HepG2 (cell line): ENCODE data around the gene DFFA. TPM values are rescaled to one million over a fixed set of nuclear protein-coding genes. Genes with fewer than 3 reads are reported as not detected.

Experiments
- ATAC-seq: fragments of 200-7000 bp; cut with Tn5 transposase; 3 replicates; pipeline ENCODE4 v1.9.1; 2020; ENCODE audit warnings: mild to moderate bottlenecking, moderate library complexity
- BruUV-seq: library from RNA; stranded (reverse); fragments of 400-500 nt; replicated peaks from 2 replicates; lab custom pipeline; 2021; lab: Mats Ljungman, UMichigan
- CTCF ChIA-PET: fragments of 300-600 bp; formaldehyde crosslinking; extraction: SDS; loops from one replicate; lab custom pipeline; 2021; ENCODE audit warnings: low total read pairs, inconsistent platforms, low intra/inter-chr PET ratio; lab: Yijun Ruan, JAX
- POLR2A ChIA-PET: fragments of 350-600 bp; sonication (Branson Sonifier 250); formaldehyde crosslinking; loops from one replicate; lab custom pipeline; 2020; ENCODE audit warnings: antibody characterized with exemption, inconsistent platforms; lab: Yijun Ruan, JAX
- DNase-seq: peaks from one replicate; pipeline ENCODE4 v3.0.0-alpha.2; 2015; ENCODE audit warnings: low spot score
- FAIRE-seq: peaks from 3 replicates; lab custom pipeline; 2011; peaks lifted over from hg19 to GRCh38; lab: Jason Lieb, UNC
- H2AFZ ChIP-seq: one replicate; pipeline ENCODE4 v1.6.1; 2011; ENCODE audit warnings: low read length, inconsistent platforms
- H3K27ac ChIP-seq: fragments of 300-600 bp; 3 replicates; pipeline ENCODE4 v1.8.0; 2011; ENCODE audit warnings: mixed run types, mild to moderate bottlenecking, mixed read lengths, low read length, inconsistent platforms; ENCODE audit not compliant: insufficient read depth; ENCODE audit errors: extremely low read length
- H3K27me3 ChIP-seq, 2 experiments: fragments of 200-600 bp in 1 of 2; 2 replicates in 1 of 2; 3 replicates in 1 of 2; pipeline versions ENCODE4 v1.6.0 to v1.8.0; 2011; ENCODE audit warnings: low read length in 2 of 2, mild to moderate bottlenecking in 2 of 2, moderate library complexity in 2 of 2, inconsistent platforms in 1 of 2; ENCODE audit not compliant: insufficient read depth in 2 of 2, control insufficient read depth in 1 of 2
- H3K36me3 ChIP-seq, 2 experiments: fragments of 200-600 bp in 1 of 2; replicated peaks in 1 of 2; 2 replicates in 1 of 2; 3 replicates in 1 of 2; pipeline versions ENCODE4 v1.5.1 to v1.8.0; 2011; ENCODE audit warnings: low read length in 2 of 2, inconsistent platforms in 1 of 2; ENCODE audit not compliant: insufficient read depth in 2 of 2, control insufficient read depth in 1 of 2
- H3K4me1 ChIP-seq: 2 replicates; pipeline ENCODE4 v1.5.1; 2012; ENCODE audit warnings: low read length, inconsistent platforms; ENCODE audit not compliant: insufficient read depth
- H3K4me2 ChIP-seq: 2 replicates; pipeline ENCODE4 v1.6.0; 2011; ENCODE audit warnings: low read depth, low read length, inconsistent platforms
- H3K4me3 ChIP-seq, 3 experiments: fragments of 200-600 bp in 1 of 3; sonication (generic), shearing (Covaris generic) in 1 of 3; replicated peaks in 1 of 3; 2 replicates each; pipeline ENCODE4 v1.5.1; 2011 to 2016; ENCODE audit warnings: low read length in 3 of 3, inconsistent platforms in 2 of 3, low read depth in 2 of 3, mild to moderate bottlenecking in 2 of 3, control low read depth in 1 of 3, mixed read lengths in 1 of 3; ENCODE audit not compliant: insufficient read depth in 1 of 3
- H3K79me2 ChIP-seq: one replicate; pipeline ENCODE4 v1.6.1; 2011; ENCODE audit warnings: low read length, inconsistent platforms; ENCODE audit not compliant: insufficient read depth
- H3K9ac ChIP-seq: 2 replicates; pipeline ENCODE4 v1.6.0; 2011; ENCODE audit warnings: mild to moderate bottlenecking, low read depth, low read length, inconsistent platforms; ENCODE audit not compliant: insufficient read depth
- H3K9me3 ChIP-seq: 2 replicates; pipeline ENCODE4 v1.5.1; 2012; ENCODE audit warnings: mild to moderate bottlenecking, low read length
- H4K20me1 ChIP-seq: 2 replicates; pipeline ENCODE4 v1.6.0; 2011; ENCODE audit warnings: inconsistent platforms, mild to moderate bottlenecking, low read length, moderate library complexity; ENCODE audit not compliant: insufficient read depth
- JUNB ChIP-seq: sonication (generic); formaldehyde crosslinking; IDR thresholded peaks from 2 replicates; pipeline ENCODE4 v1.8.0; 2022; ENCODE audit warnings: missing genetic modification reagents, mild to moderate bottlenecking, borderline replicate concordance
- SP2 ChIP-seq: sonication (generic); formaldehyde crosslinking; IDR thresholded peaks from 2 replicates; pipeline ENCODE4 v1.5.1; 2020; ENCODE audit warnings: mild to moderate bottlenecking, missing genetic modification reagents
- STAT5B ChIP-seq: sonication (generic); formaldehyde crosslinking; IDR thresholded peaks from 2 replicates; pipeline ENCODE4 v1.4.0; 2020; ENCODE audit warnings: missing genetic modification reagents
- TGIF2 ChIP-seq: IDR thresholded peaks from 2 replicates; pipeline ENCODE4 v1.6.1; 2016; ENCODE audit warnings: control low read depth, missing compliant biosample characterization
- ZNF292 ChIP-seq: sonication (generic); formaldehyde crosslinking; IDR thresholded peaks from 2 replicates; pipeline ENCODE4 v1.8.1; 2022; ENCODE audit warnings: mild to moderate bottlenecking, low read depth, missing genetic modification reagents, borderline replicate concordance
- ZNF598 ChIP-seq: sonication (generic); formaldehyde crosslinking; IDR thresholded peaks from 2 replicates; pipeline ENCODE4 v1.5.1; 2020; ENCODE audit warnings: mild to moderate bottlenecking, missing genetic modification reagents, borderline replicate concordance
- ZNF644 ChIP-seq: IDR thresholded peaks from 2 replicates; pipeline ENCODE4 v1.6.1; 2016; ENCODE audit warnings: low read depth
- WGBS: methylation state at CpG from one replicate; pipeline ENCODE4 v1.1.6; 2017; ENCODE audit warnings: low lambda C conversion rate; 5-methylcytosine and 5-hydroxymethylcytosine counted together
- in situ Hi-C: cut with HindIII; loops from 2 replicates; pipeline ENCODE4 v1.10.0; 2017; ENCODE audit warnings: low pct_unique_long_range_greater_than_20kb; ENCODE audit not compliant: extremely low pct_ligation_motif_present
- intact Hi-C: fragments of 100-400 bp; cut with micrococcal nuclease; formaldehyde crosslinking; loops from one replicate; pipeline ENCODE4 v1.10.0; 2022; ENCODE audit not compliant: unreplicated experiment
- polyA plus RNA-seq, 8 experiments: library from polyadenylated mRNA; depleted of rRNA in 3 of 8; stranded (reverse) in 7 of 8; unstranded in 1 of 8; fragments of >200 nt; fragmentation: Illumina TruSeq in 4 of 8; extraction: Trizol in 4 of 8; gene quantifications; 2 replicates each; pipeline versions ENCODE4 v1.2.1 to v1.2.3, GENCODE V29; 2011 to 2016; ENCODE audit warnings: low read depth in 4 of 8, missing spikeins in 1 of 8, mixed read lengths in 1 of 8; ENCODE audit not compliant: insufficient read depth in 1 of 8
- total RNA-seq, 5 experiments: library from RNA; depleted of rRNA; stranded (reverse); fragments of >200 nt; fragmentation: Illumina TruSeq; extraction: Trizol; gene quantifications; 2 replicates each; pipeline ENCODE4 v1.2.3, GENCODE V29; 2016; ENCODE audit warnings: low read depth in 1 of 5
- TF ChIP-seq, protein P1 (sequence below): fragments of 450-650 bp; IDR thresholded peaks from 2 replicates; pipeline ENCODE4 v1.6.1; 2017
- TF ChIP-seq, protein P2 (sequence below): sonication (generic); formaldehyde crosslinking; IDR thresholded peaks from 2 replicates; pipeline ENCODE4 v1.5.1; 2020; ENCODE audit warnings: mild to moderate bottlenecking, missing genetic modification reagents, moderate library complexity
- TF ChIP-seq, protein P3 (sequence below): sonication (generic); formaldehyde crosslinking; conservative IDR thresholded peaks from 2 replicates; pipeline ENCODE4 v1.5.0; 2020; ENCODE audit warnings: missing genetic modification reagents
- TF ChIP-seq, protein P4 (sequence below): sonication (generic); formaldehyde crosslinking; IDR thresholded peaks from 2 replicates; pipeline ENCODE4 v1.5.0; 2020; ENCODE audit warnings: mild to moderate bottlenecking, missing genetic modification reagents, moderate library complexity
- TF ChIP-seq, protein P5 (sequence below): sonication (generic); formaldehyde crosslinking; IDR thresholded peaks from 2 replicates; pipeline ENCODE4 v1.4.0; 2020; ENCODE audit warnings: mild to moderate bottlenecking, missing genetic modification reagents

DFFA gene
- total and polyA plus RNA-seq, 2 of the 13 experiments (the other 11 are each of a cell fraction or from before 2014, with no cell fraction given), result 16.5 to 33.9 TPM

DNA sequence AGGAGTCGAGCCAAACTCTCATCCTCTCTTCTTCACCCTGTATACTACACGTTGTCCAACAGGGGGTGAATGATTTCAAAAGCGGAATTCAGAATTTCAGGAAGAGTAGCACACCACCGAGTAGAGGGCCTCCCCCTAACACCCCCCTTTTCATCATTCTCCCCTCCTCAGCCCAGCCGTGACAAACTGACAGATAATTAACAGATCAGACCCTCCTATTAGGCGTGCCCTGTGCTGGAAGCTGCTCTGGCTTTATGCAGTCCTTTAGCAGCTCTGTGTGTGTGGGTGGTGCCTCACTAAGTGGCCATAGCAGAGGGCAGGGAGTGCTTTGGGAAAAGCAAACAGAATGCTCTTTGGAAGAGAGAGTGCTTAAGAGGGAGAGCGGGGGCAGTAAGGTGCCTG is 46.7 kb upstream of the DFFA start:
- Histone ChIP-seq H3K4me1 (peaks cover 71% of the 10 kb centered on the region), H2AFZ (no peak overlapping the region), H3K27ac (peak overlapping the region; percentile 4), H3K4me2 (peak overlapping the region; percentile 49), H3K4me3 (no peak overlapping the region; a peak in 1 of 6 replicates), H4K20me1 (peaks cover 15% of the 10 kb centered on the region), H3K79me2 (peaks cover 19% of the 10 kb centered on the region), H3K9me3 (no peaks in the 10 kb centered on the region), H3K9ac (no peak overlapping the region), H3K36me3 (no peaks in the 10 kb centered on the region), H3K27me3 (no peaks in the 10 kb centered on the region)
- in situ Hi-C loops, result no loop called here
- ChIA-PET POLR2A (interaction anchor here (1.0 kb wide), 1 partner anchor 167 kb away, joined by 5 read pairs; no protein-coding TSS in a partner anchor), CTCF (no interaction called here)
- FAIRE-seq (peak; percentile 77), DNase-seq (peak; percentile 39), ATAC-seq (peak; percentile 82)
- TF ChIP-seq, protein P1, sequence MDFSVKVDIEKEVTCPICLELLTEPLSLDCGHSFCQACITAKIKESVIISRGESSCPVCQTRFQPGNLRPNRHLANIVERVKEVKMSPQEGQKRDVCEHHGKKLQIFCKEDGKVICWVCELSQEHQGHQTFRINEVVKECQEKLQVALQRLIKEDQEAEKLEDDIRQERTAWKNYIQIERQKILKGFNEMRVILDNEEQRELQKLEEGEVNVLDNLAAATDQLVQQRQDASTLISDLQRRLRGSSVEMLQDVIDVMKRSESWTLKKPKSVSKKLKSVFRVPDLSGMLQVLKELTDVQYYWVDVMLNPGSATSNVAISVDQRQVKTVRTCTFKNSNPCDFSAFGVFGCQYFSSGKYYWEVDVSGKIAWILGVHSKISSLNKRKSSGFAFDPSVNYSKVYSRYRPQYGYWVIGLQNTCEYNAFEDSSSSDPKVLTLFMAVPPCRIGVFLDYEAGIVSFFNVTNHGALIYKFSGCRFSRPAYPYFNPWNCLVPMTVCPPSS, result no peak
- TF ChIP-seq JUNB (CRISPR knock-in tag) (no peak), SP2 (no peak), ZNF292 (CRISPR knock-in tag) (peak; percentile 52; the same call in 1 of the 2 replicates), TGIF2 (CRISPR knock-in tag) (no peak), ZNF644 (CRISPR knock-in tag) (no peak), ZNF598 (peak; percentile 50; the same call in 1 of the 2 replicates), STAT5B (CRISPR knock-in tag) (no peak)
- TF ChIP-seq, protein P2, sequence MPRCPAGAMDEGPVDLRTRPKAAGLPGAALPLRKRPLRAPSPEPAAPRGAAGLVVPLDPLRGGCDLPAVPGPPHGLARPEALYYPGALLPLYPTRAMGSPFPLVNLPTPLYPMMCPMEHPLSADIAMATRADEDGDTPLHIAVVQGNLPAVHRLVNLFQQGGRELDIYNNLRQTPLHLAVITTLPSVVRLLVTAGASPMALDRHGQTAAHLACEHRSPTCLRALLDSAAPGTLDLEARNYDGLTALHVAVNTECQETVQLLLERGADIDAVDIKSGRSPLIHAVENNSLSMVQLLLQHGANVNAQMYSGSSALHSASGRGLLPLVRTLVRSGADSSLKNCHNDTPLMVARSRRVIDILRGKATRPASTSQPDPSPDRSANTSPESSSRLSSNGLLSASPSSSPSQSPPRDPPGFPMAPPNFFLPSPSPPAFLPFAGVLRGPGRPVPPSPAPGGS (CRISPR knock-in tag), result no peak
- TF ChIP-seq, protein P3, sequence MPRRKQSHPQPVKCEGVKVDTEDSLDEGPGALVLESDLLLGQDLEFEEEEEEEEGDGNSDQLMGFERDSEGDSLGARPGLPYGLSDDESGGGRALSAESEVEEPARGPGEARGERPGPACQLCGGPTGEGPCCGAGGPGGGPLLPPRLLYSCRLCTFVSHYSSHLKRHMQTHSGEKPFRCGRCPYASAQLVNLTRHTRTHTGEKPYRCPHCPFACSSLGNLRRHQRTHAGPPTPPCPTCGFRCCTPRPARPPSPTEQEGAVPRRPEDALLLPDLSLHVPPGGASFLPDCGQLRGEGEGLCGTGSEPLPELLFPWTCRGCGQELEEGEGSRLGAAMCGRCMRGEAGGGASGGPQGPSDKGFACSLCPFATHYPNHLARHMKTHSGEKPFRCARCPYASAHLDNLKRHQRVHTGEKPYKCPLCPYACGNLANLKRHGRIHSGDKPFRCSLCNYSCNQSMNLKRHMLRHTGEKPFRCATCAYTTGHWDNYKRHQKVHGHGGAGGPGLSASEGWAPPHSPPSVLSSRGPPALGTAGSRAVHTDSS (CRISPR knock-in tag), result no peak
- TF ChIP-seq, protein P4, sequence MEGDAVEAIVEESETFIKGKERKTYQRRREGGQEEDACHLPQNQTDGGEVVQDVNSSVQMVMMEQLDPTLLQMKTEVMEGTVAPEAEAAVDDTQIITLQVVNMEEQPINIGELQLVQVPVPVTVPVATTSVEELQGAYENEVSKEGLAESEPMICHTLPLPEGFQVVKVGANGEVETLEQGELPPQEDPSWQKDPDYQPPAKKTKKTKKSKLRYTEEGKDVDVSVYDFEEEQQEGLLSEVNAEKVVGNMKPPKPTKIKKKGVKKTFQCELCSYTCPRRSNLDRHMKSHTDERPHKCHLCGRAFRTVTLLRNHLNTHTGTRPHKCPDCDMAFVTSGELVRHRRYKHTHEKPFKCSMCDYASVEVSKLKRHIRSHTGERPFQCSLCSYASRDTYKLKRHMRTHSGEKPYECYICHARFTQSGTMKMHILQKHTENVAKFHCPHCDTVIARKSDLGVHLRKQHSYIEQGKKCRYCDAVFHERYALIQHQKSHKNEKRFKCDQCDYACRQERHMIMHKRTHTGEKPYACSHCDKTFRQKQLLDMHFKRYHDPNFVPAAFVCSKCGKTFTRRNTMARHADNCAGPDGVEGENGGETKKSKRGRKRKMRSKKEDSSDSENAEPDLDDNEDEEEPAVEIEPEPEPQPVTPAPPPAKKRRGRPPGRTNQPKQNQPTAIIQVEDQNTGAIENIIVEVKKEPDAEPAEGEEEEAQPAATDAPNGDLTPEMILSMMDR, result peak; percentile 26; the same call in 1 of the 2 replicates
- TF ChIP-seq, protein P5, sequence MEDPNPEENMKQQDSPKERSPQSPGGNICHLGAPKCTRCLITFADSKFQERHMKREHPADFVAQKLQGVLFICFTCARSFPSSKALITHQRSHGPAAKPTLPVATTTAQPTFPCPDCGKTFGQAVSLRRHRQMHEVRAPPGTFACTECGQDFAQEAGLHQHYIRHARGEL (CRISPR knock-in tag), result no peak
- no TSS peak for BruUV-seq
- intact Hi-C loops, result loop anchor here (10.0 kb wide), 2 partner anchors 76 to 106 kb away; no protein-coding TSS in a partner anchor
- WGBS, result 37% methylated on average over 7 of the region's 7 CpGs
